A673 (cell line): Measurements from ENCODE around the gene OR2AE1. TPM values are rescaled to one million over a fixed set of nuclear protein-coding genes. Genes with fewer than 3 reads are reported as not detected.

Experiments
- BruUV-seq: library from RNA; stranded (reverse); fragments of 400-500 nt; replicated peaks from 2 replicates; lab custom pipeline; 2021; lab: Mats Ljungman, UMichigan
- CTCF ChIA-PET: fragments of 300-600 bp; sonication (Branson Sonifier 250); formaldehyde crosslinking; loops from one replicate; lab custom pipeline; 2022; ENCODE audit warnings: antibody characterized with exemption; lab: Charles Lee
- POLR2A ChIA-PET: fragments of 300-600 bp; sonication (Branson Sonifier 250); formaldehyde crosslinking; loops from one replicate; lab custom pipeline; 2022; ENCODE audit warnings: antibody characterized with exemption; ENCODE audit not compliant: low non-redundant PET; lab: Charles Lee
- DNase-seq: peaks from one replicate; pipeline ENCODE4 v3.0.0-alpha.2; 2015; ENCODE audit warnings: low spot score
- H3K27ac ChIP-seq: fragments of 200-600 bp; sonication (generic); 2 replicates; pipeline ENCODE4 v1.5.1; 2016; ENCODE audit warnings: mixed run types, low read depth, mild to moderate bottlenecking, mixed read lengths, antibody characterized with exemption, low read length; ENCODE audit not compliant: poor library complexity, severe bottlenecking
- H3K27me3 ChIP-seq: fragments of 200-600 bp; sonication (generic); replicated peaks from 2 replicates; pipeline ENCODE4 v1.6.1; 2017; ENCODE audit warnings: mixed run types, low read depth, mild to moderate bottlenecking, mixed read lengths, antibody characterized with exemption, low read length; ENCODE audit not compliant: insufficient read depth, poor library complexity
- H3K36me3 ChIP-seq: fragments of 200-600 bp; sonication (generic); 2 replicates; pipeline ENCODE4 v1.6.1; 2016; ENCODE audit warnings: mixed run types, mild to moderate bottlenecking, mixed read lengths, antibody characterized with exemption, low read length; ENCODE audit not compliant: insufficient read depth, poor library complexity, severe bottlenecking
- H3K4me1 ChIP-seq: fragments of 200-600 bp; sonication (generic); 2 replicates; pipeline ENCODE4 v1.6.1; 2017; ENCODE audit warnings: mixed run types, mild to moderate bottlenecking, mixed read lengths, antibody characterized with exemption, low read length; ENCODE audit not compliant: insufficient read depth, poor library complexity, severe bottlenecking
- H3K4me3 ChIP-seq: fragments of 200-600 bp; sonication (generic); 2 replicates; pipeline ENCODE4 v1.5.1; 2016; ENCODE audit warnings: low read depth, mixed run types, mild to moderate bottlenecking, mixed read lengths, low read length; ENCODE audit not compliant: poor library complexity, severe bottlenecking
- H3K9me3 ChIP-seq: fragments of 200-600 bp; sonication (generic); 2 replicates; pipeline ENCODE4 v1.6.1; 2016; ENCODE audit warnings: mixed run types, low read depth, mild to moderate bottlenecking, mixed read lengths, antibody characterized with exemption, low read length; ENCODE audit not compliant: poor library complexity, severe bottlenecking
- EZH2 ChIP-seq: fragments of 200-600 bp; sonication (generic); IDR thresholded peaks from 2 replicates; pipeline ENCODE4 v1.6.1; 2017; ENCODE audit warnings: borderline replicate concordance, low read depth, mild to moderate bottlenecking, mixed read lengths, antibody characterized with exemption, low read length; ENCODE audit not compliant: poor library complexity, severe bottlenecking
- intact Hi-C: fragments of 100-400 bp; cut with micrococcal nuclease; formaldehyde crosslinking; loops from one replicate; pipeline ENCODE4 v1.10.0; 2022; ENCODE audit not compliant: unreplicated experiment
- total RNA-seq: library from RNA; stranded (reverse); gene quantifications from 2 replicates; pipeline ENCODE4 v1.2.3, GENCODE V29; 2021
- TF ChIP-seq, protein P1 (sequence below): fragments of 300-800, 200-600 bp; sonication (generic); conservative IDR thresholded peaks from 2 replicates; pipeline ENCODE4 v1.5.1; 2017; ENCODE audit warnings: low read depth, mild to moderate bottlenecking, antibody characterized with exemption, low read length, moderate library complexity, mixed read lengths

The OR2AE1 gene
- total RNA-seq, 1 experiment from 2014 or later: not detected

DNA sequence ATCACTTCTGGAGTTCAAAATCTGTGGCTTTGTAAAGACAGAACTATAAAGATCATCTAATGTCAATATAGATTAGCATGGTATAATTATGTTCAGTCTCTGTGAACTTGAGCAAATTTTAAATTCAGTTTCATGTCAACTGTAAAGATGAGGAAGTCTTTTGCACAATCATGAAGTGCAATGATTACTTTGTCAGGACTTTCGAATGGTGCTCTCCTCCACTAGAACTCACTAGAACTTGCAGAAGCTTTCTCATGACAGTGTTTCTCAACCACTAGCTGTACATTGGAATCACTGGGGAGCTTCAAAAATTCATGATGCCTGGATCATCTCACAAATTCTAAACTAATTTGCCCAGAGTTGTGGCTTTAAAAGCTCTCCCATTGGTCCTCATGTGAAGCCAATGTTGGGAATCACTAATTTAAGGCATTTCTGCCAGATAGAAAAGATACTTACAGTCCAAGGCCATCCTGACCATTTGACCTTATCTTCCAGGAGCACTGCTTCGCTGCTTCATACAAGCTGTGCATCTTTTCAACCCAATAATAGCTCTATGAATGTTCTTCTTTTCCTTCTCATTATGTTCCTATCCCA lies 12.9 kb downstream of the OR2AE1 start:
- DNase-seq: no peak
- ChIA-PET CTCF (no interaction called here), POLR2A (no interaction called here)
- no peaks in the 10 kb centered on the region for H3K4me1 ChIP-seq
- intact Hi-C loops: no loop called here
- TF ChIP-seq EZH2: no peak
- TF ChIP-seq, protein P1, sequence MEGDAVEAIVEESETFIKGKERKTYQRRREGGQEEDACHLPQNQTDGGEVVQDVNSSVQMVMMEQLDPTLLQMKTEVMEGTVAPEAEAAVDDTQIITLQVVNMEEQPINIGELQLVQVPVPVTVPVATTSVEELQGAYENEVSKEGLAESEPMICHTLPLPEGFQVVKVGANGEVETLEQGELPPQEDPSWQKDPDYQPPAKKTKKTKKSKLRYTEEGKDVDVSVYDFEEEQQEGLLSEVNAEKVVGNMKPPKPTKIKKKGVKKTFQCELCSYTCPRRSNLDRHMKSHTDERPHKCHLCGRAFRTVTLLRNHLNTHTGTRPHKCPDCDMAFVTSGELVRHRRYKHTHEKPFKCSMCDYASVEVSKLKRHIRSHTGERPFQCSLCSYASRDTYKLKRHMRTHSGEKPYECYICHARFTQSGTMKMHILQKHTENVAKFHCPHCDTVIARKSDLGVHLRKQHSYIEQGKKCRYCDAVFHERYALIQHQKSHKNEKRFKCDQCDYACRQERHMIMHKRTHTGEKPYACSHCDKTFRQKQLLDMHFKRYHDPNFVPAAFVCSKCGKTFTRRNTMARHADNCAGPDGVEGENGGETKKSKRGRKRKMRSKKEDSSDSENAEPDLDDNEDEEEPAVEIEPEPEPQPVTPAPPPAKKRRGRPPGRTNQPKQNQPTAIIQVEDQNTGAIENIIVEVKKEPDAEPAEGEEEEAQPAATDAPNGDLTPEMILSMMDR: no peak
- no peaks in the 10 kb centered on the region for H3K36me3 ChIP-seq
- no TSS peak for BruUV-seq
- no peak overlapping the region for H3K27ac ChIP-seq
- H3K27me3 ChIP-seq: peaks cover 13% of the 10 kb centered on the region
- H3K4me3 ChIP-seq: no peak overlapping the region
- no peaks in the 10 kb centered on the region for H3K9me3 ChIP-seq

GRCh38 chr7:99860281-99861127 lies 16.3 kb downstream of the OR2AE1 start:
- ChIA-PET POLR2A (no interaction called here), CTCF (no interaction called here)
- peaks cover 10% of the 10 kb centered on the region for H3K27me3 ChIP-seq
- no TSS peak for BruUV-seq
- H3K4me3 ChIP-seq: no peak overlapping the region
- no peaks in the 10 kb centered on the region for H3K36me3 ChIP-seq
- no peaks in the 10 kb centered on the region for H3K4me1 ChIP-seq
- no peaks in the 10 kb centered on the region for H3K9me3 ChIP-seq
- intact Hi-C loops: no loop called here
- TF ChIP-seq, protein P1: no peak
- TF ChIP-seq EZH2: no peak
- H3K27ac ChIP-seq: no peak overlapping the region
- DNase-seq: no peak

GRCh38 chr7:99855236-99855635 lies 21.6 kb downstream of the OR2AE1 start:
- no TSS peak for BruUV-seq
- Histone ChIP-seq H3K36me3 (no peaks in the 10 kb centered on the region), H3K27me3 (peaks cover 11% of the 10 kb centered on the region), H3K9me3 (no peaks in the 10 kb centered on the region), H3K27ac (no peak overlapping the region), H3K4me1 (no peaks in the 10 kb centered on the region), H3K4me3 (no peak overlapping the region)
- no peak for DNase-seq
- TF ChIP-seq, protein P1: no peak
- no peak for TF ChIP-seq EZH2
- intact Hi-C loops: no loop called here
- ChIA-PET POLR2A (no interaction called here), CTCF (no interaction called here)
